Measurements from ENCODE around the gene ACTL9.
A peak's percentile ranks its signal among the peaks of the same experiment; 100 is the strongest.

The ACTL9 gene

GRCh38 chr19:8699908-8700307 lies 1.3 kb upstream of the ACTL9 start:
- Mint-ChIP-seq H3K36me3 (ENCODE audit: insufficient read depth) (no peaks in the 10 kb centered on the region), H3K4me3 (no peak overlapping the region), H3K27me3 (peaks cover 19% of the 10 kb centered on the region in 2 donors), H3K9me3 (no peaks in the 10 kb centered on the region), H3K27ac (peak overlapping the region in 1 of 2 donors; percentile 91), H3K4me1 (ENCODE audit: low read depth in 2 of 2) (peaks cover 25 to 31% of the 10 kb centered on the region in 2 donors)
- ATAC-seq (replicated peaks) (no peak), DNase-seq (no peak)

- Mint-ChIP-seq H3K4me3 (no peak overlapping the region), H3K9me3 (no peaks in the 10 kb centered on the region), H3K27ac (no peak overlapping the region), H3K4me1 (ENCODE audit: low read depth in 2 of 2) (peaks cover 19 to 23% of the 10 kb centered on the region in 2 donors), H3K36me3 (ENCODE audit: insufficient read depth) (no peaks in the 10 kb centered on the region), H3K27me3 (peaks cover 19% of the 10 kb centered on the region in 2 donors)
- DNase-seq (no peak), ATAC-seq (replicated peaks) (no peak)
Measured at GRCh38 chr19:8697671-8698432, 743 bp downstream of the ACTL9 start.

- Mint-ChIP-seq H3K27me3 (peaks cover 19 to 26% of the 10 kb centered on the region in 2 donors), H3K9me3 (no peaks in the 10 kb centered on the region), H3K4me3 (no peak overlapping the region), H3K4me1 (ENCODE audit: low read depth in 2 of 2) (peaks cover 14 to 16% of the 10 kb centered on the region in 2 donors), H3K27ac (no peak overlapping the region), H3K36me3 (ENCODE audit: insufficient read depth) (no peaks in the 10 kb centered on the region)
- no peak for ATAC-seq (replicated peaks)
- no peak for DNase-seq
Measured at GRCh38 chr19:8696993-8697392, 1.6 kb downstream of the ACTL9 start.

- Mint-ChIP-seq H3K4me3 (no peak overlapping the region), H3K4me1 (ENCODE audit: low read depth in 2 of 2) (peaks cover 14% of the 10 kb centered on the region in 2 donors), H3K9me3 (no peaks in the 10 kb centered on the region), H3K27me3 (peaks cover 19 to 31% of the 10 kb centered on the region in 2 donors), H3K36me3 (ENCODE audit: insufficient read depth) (no peaks in the 10 kb centered on the region), H3K27ac (no peak overlapping the region)
- DNase-seq (no peak), ATAC-seq (replicated peaks) (no peak)
Measured at GRCh38 chr19:8695911-8696310, 2.7 kb downstream of the ACTL9 start.

- Mint-ChIP-seq H3K36me3 (ENCODE audit: insufficient read depth) (peaks cover under 1% of the 10 kb centered on the region), H3K9me3 (no peaks in the 10 kb centered on the region), H3K4me1 (ENCODE audit: low read depth in 2 of 2) (peaks cover 13 to 16% of the 10 kb centered on the region in 2 donors), H3K27me3 (peaks cover 23 to 31% of the 10 kb centered on the region in 2 donors), H3K27ac (peak overlapping the region in 1 of 2 donors; percentile 14), H3K4me3 (no peak overlapping the region)
- ATAC-seq (replicated peaks) (no peak), DNase-seq (no peak)
Measured at GRCh38 chr19:8695501-8695900, 3.1 kb downstream of the ACTL9 start.

GRCh38 chr19:8690753-8691539 lies 7.6 kb downstream of the ACTL9 start:
- Mint-ChIP-seq H3K27me3 (peaks cover 15 to 24% of the 10 kb centered on the region in 2 donors), H3K36me3 (ENCODE audit: insufficient read depth) (peaks cover 3% of the 10 kb centered on the region), H3K27ac (no peak overlapping the region), H3K4me3 (no peak overlapping the region), H3K4me1 (ENCODE audit: low read depth in 2 of 2) (peaks cover 7 to 12% of the 10 kb centered on the region in 2 donors), H3K9me3 (no peaks in the 10 kb centered on the region)
- DNase-seq (no peak), ATAC-seq (replicated peaks) (no peak)

GRCh38 chr19:8688930-8689329 lies 9.7 kb downstream of the ACTL9 start:
- Mint-ChIP-seq H3K9me3 (no peaks in the 10 kb centered on the region), H3K27ac (no peak overlapping the region), H3K4me3 (no peak overlapping the region), H3K4me1 (ENCODE audit: low read depth in 2 of 2) (peaks cover 2 to 8% of the 10 kb centered on the region in 2 donors), H3K36me3 (ENCODE audit: insufficient read depth) (peaks cover 3% of the 10 kb centered on the region), H3K27me3 (peaks cover 9 to 17% of the 10 kb centered on the region in 2 donors)
- DNase-seq = no peak
- ATAC-seq (replicated peaks) = no peak

GRCh38 chr19:8686549-8686948 lies 12.0 kb downstream of the ACTL9 start:
- Mint-ChIP-seq H3K4me3 (no peak overlapping the region), H3K4me1 (ENCODE audit: low read depth in 2 of 2) (peaks cover 3 to 4% of the 10 kb centered on the region in 2 donors), H3K36me3 (ENCODE audit: insufficient read depth) (peaks cover 6% of the 10 kb centered on the region), H3K27ac (no peak overlapping the region), H3K27me3 (peaks cover 5 to 9% of the 10 kb centered on the region in 2 donors), H3K9me3 (no peaks in the 10 kb centered on the region)
- no peak for ATAC-seq (replicated peaks)
- no peak for DNase-seq

- peaks cover 3% of the 10 kb centered on the region for H3K36me3 Mint-ChIP-seq (ENCODE audit: insufficient read depth)
- H3K27me3 Mint-ChIP-seq = peaks cover 0 to 5% of the 10 kb centered on the region in 2 donors
- peaks cover 8% of the 10 kb centered on the region in 2 donors for H3K4me1 Mint-ChIP-seq (ENCODE audit: low read depth in 2 of 2)
- H3K27ac Mint-ChIP-seq = peak overlapping the region; percentile 51 to 74
- ATAC-seq (replicated peaks) (no peak), DNase-seq (no peak)
- no peak overlapping the region for H3K4me3 Mint-ChIP-seq
- H3K9me3 Mint-ChIP-seq = no peaks in the 10 kb centered on the region
Measured at GRCh38 chr19:8684001-8684902, 14.3 kb downstream of the ACTL9 start.

GRCh38 chr19:8682931-8683330 lies 15.7 kb downstream of the ACTL9 start:
- ATAC-seq (replicated peaks) (no peak), DNase-seq (no peak)
- peaks cover 0 to 7% of the 10 kb centered on the region in 2 donors for H3K27me3 Mint-ChIP-seq
- H3K27ac Mint-ChIP-seq = no peak overlapping the region
- H3K9me3 Mint-ChIP-seq = peaks cover 6 to 9% of the 10 kb centered on the region in 2 donors
- peaks cover 8% of the 10 kb centered on the region in 2 donors for H3K4me1 Mint-ChIP-seq (ENCODE audit: low read depth in 2 of 2)
- peaks cover 3% of the 10 kb centered on the region for H3K36me3 Mint-ChIP-seq (ENCODE audit: insufficient read depth)
- no peak overlapping the region for H3K4me3 Mint-ChIP-seq

- Mint-ChIP-seq H3K4me1 (ENCODE audit: low read depth in 2 of 2) (peaks cover 8% of the 10 kb centered on the region in 2 donors), H3K9me3 (peaks cover 6 to 12% of the 10 kb centered on the region in 2 donors), H3K27ac (no peak overlapping the region), H3K27me3 (peaks cover 0 to 9% of the 10 kb centered on the region in 2 donors), H3K36me3 (ENCODE audit: insufficient read depth) (peaks cover 3% of the 10 kb centered on the region), H3K4me3 (no peak overlapping the region)
- no peak for ATAC-seq (replicated peaks)
- DNase-seq = no peak
Measured at GRCh38 chr19:8682472-8682871, 16.1 kb downstream of the ACTL9 start.

- H3K36me3 Mint-ChIP-seq (ENCODE audit: insufficient read depth) = peaks cover 3% of the 10 kb centered on the region
- peaks cover 8% of the 10 kb centered on the region in 2 donors for H3K4me1 Mint-ChIP-seq (ENCODE audit: low read depth in 2 of 2)
- no peak overlapping the region for H3K4me3 Mint-ChIP-seq
- ATAC-seq (replicated peaks) (no peak), DNase-seq (no peak)
- H3K9me3 Mint-ChIP-seq = peaks cover 6 to 12% of the 10 kb centered on the region in 2 donors
- peaks cover 0 to 9% of the 10 kb centered on the region in 2 donors for H3K27me3 Mint-ChIP-seq
- peak overlapping the region in 1 of 2 donors; percentile 12 for H3K27ac Mint-ChIP-seq
Measured at GRCh38 chr19:8681345-8682029, 17.1 kb downstream of the ACTL9 start.

Measured in effector memory CD8-positive, alpha-beta T cell (primary cell).